DMS79 treated with DMSO at 0.1 percent for 48 hours (cell line): ENCODE data around the gene FAM236D.
"Not testable (repeated sequence)": the region's sequence is repeated elsewhere in the genome, so short reads cannot be mapped to it uniquely, and the experiment has no call there.

Experiments
- DNase-seq: peaks from one replicate; lab custom pipeline; 2025; lab: John Stamatoyannopoulos, UW

Gene FAM236D

DNA sequence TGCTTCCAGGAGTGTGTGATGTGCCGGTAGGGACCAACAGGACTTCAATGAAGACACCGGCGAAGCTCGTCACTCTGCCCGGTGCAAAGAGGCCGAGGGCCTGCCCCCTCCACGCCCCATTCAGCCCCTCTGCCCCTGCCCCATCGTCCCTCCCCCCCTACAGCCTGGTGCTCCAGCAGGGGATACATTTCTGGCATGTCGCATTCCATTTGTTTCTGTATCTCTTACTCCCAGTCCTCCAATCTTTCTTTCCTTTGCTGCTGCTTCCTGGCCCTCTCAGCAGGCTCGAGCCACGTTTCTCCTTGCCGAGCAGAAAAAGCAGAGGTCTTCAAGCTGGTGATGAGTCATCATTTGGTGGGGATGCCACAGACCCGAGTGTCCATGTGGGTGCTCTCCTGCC is at the start of gene FAM236D:
Gene FAM236D, minus strand, starts transcription at position 101 of the 400 bp plus-strand sequence. Its CDS starts 100 bp downstream, at position 1.
- not testable (repeated sequence) for DNase-seq

DNA sequence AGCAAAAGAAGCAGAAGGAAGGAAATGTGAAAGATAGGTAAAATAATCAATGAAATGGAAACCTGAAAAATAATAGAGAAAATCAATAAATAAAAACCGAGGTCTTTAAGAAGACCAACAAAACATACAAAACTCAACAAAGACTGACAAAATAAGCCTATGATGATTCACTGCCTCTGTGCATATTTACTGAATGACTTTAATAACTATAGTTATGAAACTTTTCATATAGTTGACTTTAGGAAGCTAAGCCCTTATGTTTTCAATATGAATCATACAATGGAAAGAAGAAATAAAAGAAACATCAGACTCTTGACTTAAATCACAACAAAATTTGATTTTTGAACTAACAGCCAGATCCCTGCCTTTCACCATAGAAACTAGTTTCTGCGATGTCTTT is 29.5 kb upstream of the FAM236D start:
- not testable (repeated sequence) for DNase-seq

DNA sequence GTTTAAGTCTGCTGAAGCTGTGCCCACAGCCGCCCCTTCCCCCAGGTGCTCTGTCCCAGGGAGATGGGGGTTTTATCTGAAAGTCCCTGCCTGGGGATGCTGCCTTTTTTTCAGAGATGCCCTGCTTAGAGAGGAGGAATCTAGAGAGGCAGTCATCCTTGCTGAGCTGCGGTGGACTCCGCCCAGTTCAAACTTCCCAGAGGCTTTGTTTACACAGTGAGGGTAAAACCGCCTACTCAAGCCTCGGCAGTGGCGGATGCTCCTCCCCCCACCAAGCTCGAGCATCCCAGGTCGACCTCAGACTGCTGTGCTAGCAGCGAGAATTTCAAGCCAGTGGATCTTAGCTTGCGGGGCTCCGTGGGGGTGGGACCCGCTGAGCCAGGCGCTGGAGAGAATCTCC is 22.7 kb upstream of the FAM236D start:
- not testable (repeated sequence) for DNase-seq

DNA sequence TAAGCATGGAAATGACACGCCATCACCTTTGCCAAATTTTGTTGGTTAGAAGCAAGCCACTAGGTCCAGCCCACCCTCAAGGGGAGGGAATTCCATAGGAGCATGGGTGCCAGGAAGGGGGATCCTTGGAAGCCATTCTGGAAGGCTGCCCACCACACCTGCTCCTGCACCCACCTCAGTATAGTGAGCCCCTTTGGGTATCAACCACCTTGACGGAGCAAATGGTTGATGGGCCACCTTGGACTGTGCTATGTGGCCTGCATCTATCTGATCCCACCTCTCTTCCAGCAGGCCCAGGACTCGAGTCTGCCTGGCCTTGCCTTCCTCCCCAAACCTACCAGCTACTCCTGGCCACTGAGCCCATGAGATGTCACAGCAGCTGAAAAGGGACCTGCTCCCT is 17.6 kb downstream of the FAM236D start:
- DNase-seq, result not testable (repeated sequence)

DNA sequence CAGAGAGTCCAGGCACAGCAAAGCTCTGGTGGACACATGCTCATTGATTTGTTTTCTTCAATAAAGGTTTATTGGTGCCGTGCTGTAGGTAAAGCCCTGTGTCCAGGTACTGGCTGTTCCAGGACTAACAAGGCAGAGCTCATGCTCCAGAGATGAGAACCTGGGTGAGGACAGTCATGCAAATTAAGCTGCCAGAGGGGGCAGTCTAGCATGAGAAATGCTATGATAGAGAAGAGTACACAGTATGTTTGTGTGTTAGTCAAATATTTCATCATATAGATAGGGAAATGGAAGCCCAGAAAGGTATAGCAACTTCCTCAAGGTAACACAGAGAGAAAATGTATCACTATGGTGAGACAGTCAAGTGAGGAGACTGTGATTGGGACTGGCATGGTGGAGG is 19.9 kb downstream of the FAM236D start:
- not testable (repeated sequence) for DNase-seq

DNA sequence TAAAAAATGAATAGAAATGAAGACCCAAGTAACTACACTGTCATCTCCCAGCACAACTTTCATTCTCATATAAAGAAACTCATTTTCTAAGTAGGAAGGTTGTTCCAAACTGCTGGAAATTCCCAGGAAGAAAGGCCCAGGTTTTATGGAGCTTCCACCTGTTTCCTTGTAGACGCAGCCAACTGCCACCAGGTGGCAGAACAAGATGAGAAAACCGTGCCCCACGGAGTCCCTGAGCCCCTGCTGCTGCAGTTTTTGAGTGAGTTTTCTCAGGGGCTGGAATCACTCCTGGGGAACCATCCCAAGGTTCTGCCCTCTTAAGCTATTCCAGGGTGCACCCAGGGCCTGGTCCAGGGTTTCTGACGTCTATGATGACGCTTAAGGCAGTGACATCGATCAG is 24.0 kb downstream of the FAM236D start:
- not testable (repeated sequence) for DNase-seq

DNA sequence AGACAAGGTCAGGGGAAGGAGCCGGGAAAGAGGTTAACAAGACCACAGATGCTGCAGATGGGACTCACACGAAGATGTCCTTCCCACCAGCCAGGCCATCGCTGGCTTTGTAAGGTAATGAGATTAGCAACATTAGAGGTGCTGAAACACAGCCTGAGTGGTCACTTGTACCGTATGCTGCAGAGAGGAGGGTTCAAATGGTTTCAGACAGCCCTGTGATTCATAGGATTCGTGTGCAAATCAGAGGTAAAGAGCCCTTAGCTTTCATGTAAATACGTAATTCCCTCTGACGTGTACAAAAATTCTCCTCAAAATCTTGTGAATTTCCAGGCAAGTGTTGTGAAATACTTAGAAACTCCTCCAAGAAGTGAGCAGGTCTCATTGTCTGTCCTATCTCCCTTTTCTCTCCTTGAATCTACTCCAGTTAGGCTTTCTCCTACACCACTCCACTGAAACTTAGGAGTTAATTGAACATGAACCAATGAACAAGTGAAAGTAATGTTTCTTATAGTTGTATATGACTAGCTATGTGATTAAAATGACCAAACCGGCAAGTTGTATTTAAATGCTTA is 24.6 kb downstream of the FAM236D start:
- not testable (repeated sequence) for DNase-seq

DNA sequence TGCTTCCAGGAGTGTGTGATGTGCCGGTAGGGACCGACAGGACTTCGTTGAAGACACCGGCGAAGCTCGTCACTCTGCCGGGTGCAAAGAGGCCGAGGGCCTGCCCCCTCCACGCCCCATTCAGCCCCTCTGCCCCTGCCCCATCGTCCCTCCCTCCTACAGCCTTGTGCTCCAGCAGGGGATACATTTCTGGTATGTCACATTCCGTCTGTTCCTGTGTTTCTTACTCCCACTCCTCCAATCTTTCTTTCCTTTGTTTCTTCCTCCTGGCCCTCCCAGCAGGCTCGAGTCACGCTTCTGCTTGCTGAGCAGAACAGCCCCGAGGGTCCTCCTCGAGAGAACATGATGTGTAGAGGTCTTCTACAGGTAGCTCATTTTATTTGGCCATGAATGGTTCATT is 25.4 kb downstream of the FAM236D start, which contains the start of gene FAM236B:
Gene FAM236B, minus strand, starts transcription at position 101 of the 400 bp plus-strand sequence. Its CDS starts 100 bp downstream, at position 1.
- not testable (repeated sequence) for DNase-seq

DNA sequence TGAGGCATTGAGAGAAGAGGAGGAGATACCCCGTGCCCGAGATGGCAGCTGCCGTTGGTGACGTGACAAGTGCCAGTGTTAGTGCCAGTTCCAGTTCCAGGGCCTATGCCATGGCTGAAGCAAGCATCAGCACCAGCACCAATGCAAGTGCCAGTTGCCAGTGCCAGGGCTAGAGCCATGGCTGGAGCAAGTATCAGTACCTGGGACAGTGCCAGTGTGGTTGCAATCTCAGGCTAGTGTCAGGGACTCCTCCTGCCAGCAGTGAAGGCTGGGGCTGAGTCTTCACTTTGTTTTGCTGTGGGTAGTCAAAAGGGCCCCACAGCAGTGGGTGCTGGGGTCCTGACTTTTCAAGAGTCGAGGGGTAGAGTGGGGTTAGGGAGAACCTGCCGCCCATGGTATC is 29.9 kb downstream of the FAM236D start:
- not testable (repeated sequence) for DNase-seq

DNA sequence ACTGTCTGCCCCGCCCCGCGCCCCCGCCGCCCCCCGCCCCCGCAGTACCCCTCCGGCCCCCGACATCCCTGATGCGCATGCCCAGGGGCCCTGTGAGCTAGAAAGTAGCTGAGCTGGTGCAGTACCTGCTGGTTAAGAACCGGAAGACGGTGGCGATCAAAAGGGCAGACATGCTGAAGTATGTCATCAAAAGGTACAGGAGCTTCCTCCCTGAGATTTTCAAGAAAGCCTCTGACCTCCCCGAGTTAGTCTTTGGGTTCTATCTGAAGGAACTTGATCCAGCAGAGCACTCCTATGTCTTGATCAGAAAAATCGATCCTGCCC is 30.6 kb downstream of the FAM236D start:
- not testable (repeated sequence) for DNase-seq

DNA sequence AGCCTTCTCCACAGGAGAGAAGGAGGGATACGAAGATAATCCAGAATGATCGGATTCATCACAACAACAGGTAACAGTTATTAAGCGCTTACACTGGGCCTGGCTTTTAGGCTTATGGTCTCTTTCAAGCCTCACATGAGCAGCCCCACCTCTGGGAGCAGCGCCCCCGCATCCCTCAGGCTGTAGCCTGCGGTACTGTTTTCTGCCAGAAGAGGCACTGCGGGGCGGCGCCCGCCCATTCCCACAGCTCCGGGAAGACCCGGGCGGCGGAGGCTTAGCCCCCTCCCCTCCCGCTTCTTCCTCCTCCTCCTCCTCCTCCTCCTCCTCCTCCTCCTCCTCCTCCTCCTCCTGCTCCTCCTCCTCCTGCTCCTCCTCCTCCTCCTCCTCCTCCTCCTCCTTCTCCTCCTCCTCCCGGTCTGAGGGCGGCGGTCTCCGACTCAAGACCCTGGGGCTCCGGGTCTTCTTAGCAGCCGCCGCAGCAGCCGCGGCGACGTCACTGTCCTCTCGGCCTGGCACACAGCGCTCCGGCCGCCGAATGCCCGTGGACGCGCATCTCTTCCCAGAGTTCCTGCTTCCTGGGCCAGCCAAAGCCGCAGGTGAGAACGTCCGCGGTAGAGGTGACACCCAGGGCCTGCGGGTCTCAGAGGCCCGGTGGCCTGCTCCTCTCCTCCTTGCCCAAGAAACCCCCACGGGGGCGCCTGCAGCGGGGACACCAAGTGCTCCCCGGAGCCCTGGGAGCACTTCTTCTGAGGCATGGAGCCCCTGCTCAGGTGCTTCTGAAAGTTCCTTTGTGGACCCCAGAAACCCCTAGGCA is 31.1 kb downstream of the FAM236D start, which contains the start of gene DMRTC1B:
Gene DMRTC1B, plus strand, starts transcription at position 238 of the 814 bp plus-strand sequence. CDS start 68,246 bp downstream, outside the sequence.
- DNase-seq, result not testable (repeated sequence)

DNA sequence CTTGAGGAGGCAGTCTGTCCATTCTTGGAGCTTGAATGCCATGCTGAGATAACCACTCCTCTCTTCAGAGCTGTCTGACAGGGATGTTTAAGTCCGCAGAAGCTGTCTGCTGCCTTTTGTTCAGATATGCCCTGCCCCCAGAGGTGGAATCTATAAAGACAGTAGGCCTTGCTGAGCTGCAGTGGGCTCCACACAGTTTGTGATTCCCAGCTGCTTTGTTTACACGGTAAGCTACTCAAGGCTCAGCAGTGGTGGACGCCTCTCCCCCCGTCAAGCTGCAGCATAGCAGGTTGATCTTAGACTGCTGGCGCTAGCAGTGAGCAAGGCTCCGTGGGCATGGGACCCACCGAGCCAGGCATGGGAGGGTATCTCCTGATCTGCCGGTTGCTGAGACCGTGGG is 47.6 kb downstream of the FAM236D start:
- DNase-seq, result not testable (repeated sequence)
